ENCODE results near the gene SUFU.

SUFU gene

GRCh38 chr10:102616066-102616770 is 112.4 kb downstream of the SUFU start:
- Histone ChIP-seq H3K36me3 (ENCODE audit: insufficient read depth) (no peaks in the 10 kb centered on the region), H3K4me1 (ENCODE audit: low read depth, poor library complexity, severe bottlenecking) (no peaks in the 10 kb centered on the region), H3K4me2 (no peak overlapping the region), H3K79me2 (ENCODE audit: insufficient read depth, low read depth) (no peaks in the 10 kb centered on the region), H2AFZ (ENCODE audit: low read depth) (no peak overlapping the region), H3K27ac (no peak overlapping the region), H3K27me3 (ENCODE audit: insufficient read depth, low read depth) (no peaks in the 10 kb centered on the region), H4K20me1 (ENCODE audit: insufficient read depth) (no peaks in the 10 kb centered on the region), H3K4me3 (IDR thresholded peaks at IDR 0.05; ENCODE audit: insufficient read depth, low read depth, low read length) (no peak overlapping the region), H3K9ac (no peak overlapping the region)
- no peak for TF ChIP-seq CTCF (conservative IDR thresholded peaks at IDR 0.05; ENCODE audit: low read depth, low read length)

- H3K4me2 ChIP-seq, result no peak overlapping the region
Measured at GRCh38 chr10:102617041-102617440, 113.3 kb downstream of the SUFU start.

GRCh38 chr10:102617816-102618215 is 114.0 kb downstream of the SUFU start:
- H4K20me1 ChIP-seq (ENCODE audit: insufficient read depth), result no peaks in the 10 kb centered on the region
- no peaks in the 10 kb centered on the region for H3K4me1 ChIP-seq (ENCODE audit: low read depth, poor library complexity, severe bottlenecking)

More at GRCh38 chr10:102617041-102617440, 113.3 kb downstream of the SUFU start:
- H2AFZ ChIP-seq (ENCODE audit: low read depth), result no peak overlapping the region
- no peaks in the 10 kb centered on the region for H3K79me2 ChIP-seq (ENCODE audit: insufficient read depth, low read depth)
- H3K4me1 ChIP-seq (ENCODE audit: low read depth, poor library complexity, severe bottlenecking), result no peaks in the 10 kb centered on the region
- no peaks in the 10 kb centered on the region for H3K27me3 ChIP-seq (ENCODE audit: insufficient read depth, low read depth)
- TF ChIP-seq CTCF (conservative IDR thresholded peaks at IDR 0.05; ENCODE audit: low read depth, low read length), result no peak
- no peak overlapping the region for H3K27ac ChIP-seq
- no peak overlapping the region for H3K4me3 ChIP-seq (IDR thresholded peaks at IDR 0.05; ENCODE audit: insufficient read depth, low read depth, low read length)
- H3K36me3 ChIP-seq (ENCODE audit: insufficient read depth), result no peaks in the 10 kb centered on the region
- no peak overlapping the region for H3K9ac ChIP-seq
- H4K20me1 ChIP-seq (ENCODE audit: insufficient read depth), result no peaks in the 10 kb centered on the region

GRCh38 chr10:102619281-102619981 is 115.7 kb downstream of the SUFU start:
- TF ChIP-seq CTCF (conservative IDR thresholded peaks at IDR 0.05; ENCODE audit: low read depth, low read length), result no peak
- H3K4me1 ChIP-seq (ENCODE audit: low read depth, poor library complexity, severe bottlenecking), result no peaks in the 10 kb centered on the region
- no peaks in the 10 kb centered on the region for H3K27me3 ChIP-seq (ENCODE audit: insufficient read depth, low read depth)

More at GRCh38 chr10:102617816-102618215, 114.0 kb downstream of the SUFU start:
- no peak overlapping the region for H2AFZ ChIP-seq (ENCODE audit: low read depth)
- TF ChIP-seq CTCF (conservative IDR thresholded peaks at IDR 0.05; ENCODE audit: low read depth, low read length), result no peak
- H3K4me3 ChIP-seq (IDR thresholded peaks at IDR 0.05; ENCODE audit: insufficient read depth, low read depth, low read length), result no peak overlapping the region
- no peak overlapping the region for H3K27ac ChIP-seq
- H3K4me2 ChIP-seq, result no peak overlapping the region
- H3K27me3 ChIP-seq (ENCODE audit: insufficient read depth, low read depth), result no peaks in the 10 kb centered on the region
- no peak overlapping the region for H3K9ac ChIP-seq
- H3K79me2 ChIP-seq (ENCODE audit: insufficient read depth, low read depth), result no peaks in the 10 kb centered on the region
- no peaks in the 10 kb centered on the region for H3K36me3 ChIP-seq (ENCODE audit: insufficient read depth)

More at GRCh38 chr10:102619281-102619981, 115.7 kb downstream of the SUFU start:
- no peak overlapping the region for H2AFZ ChIP-seq (ENCODE audit: low read depth)
- no peak overlapping the region for H3K4me3 ChIP-seq (IDR thresholded peaks at IDR 0.05; ENCODE audit: insufficient read depth, low read depth, low read length)
- H4K20me1 ChIP-seq (ENCODE audit: insufficient read depth), result no peaks in the 10 kb centered on the region
- H3K27ac ChIP-seq, result no peak overlapping the region
- H3K4me2 ChIP-seq, result no peak overlapping the region
- H3K79me2 ChIP-seq (ENCODE audit: insufficient read depth, low read depth), result no peaks in the 10 kb centered on the region
- no peaks in the 10 kb centered on the region for H3K36me3 ChIP-seq (ENCODE audit: insufficient read depth)
- no peak overlapping the region for H3K9ac ChIP-seq
